Measurements from ENCODE around the gene PROSER3.
"Not testable (repeated sequence)": the region's sequence is repeated elsewhere in the genome, so short reads cannot be mapped to it uniquely, and the experiment has no call there.

The PROSER3 gene

DNA sequence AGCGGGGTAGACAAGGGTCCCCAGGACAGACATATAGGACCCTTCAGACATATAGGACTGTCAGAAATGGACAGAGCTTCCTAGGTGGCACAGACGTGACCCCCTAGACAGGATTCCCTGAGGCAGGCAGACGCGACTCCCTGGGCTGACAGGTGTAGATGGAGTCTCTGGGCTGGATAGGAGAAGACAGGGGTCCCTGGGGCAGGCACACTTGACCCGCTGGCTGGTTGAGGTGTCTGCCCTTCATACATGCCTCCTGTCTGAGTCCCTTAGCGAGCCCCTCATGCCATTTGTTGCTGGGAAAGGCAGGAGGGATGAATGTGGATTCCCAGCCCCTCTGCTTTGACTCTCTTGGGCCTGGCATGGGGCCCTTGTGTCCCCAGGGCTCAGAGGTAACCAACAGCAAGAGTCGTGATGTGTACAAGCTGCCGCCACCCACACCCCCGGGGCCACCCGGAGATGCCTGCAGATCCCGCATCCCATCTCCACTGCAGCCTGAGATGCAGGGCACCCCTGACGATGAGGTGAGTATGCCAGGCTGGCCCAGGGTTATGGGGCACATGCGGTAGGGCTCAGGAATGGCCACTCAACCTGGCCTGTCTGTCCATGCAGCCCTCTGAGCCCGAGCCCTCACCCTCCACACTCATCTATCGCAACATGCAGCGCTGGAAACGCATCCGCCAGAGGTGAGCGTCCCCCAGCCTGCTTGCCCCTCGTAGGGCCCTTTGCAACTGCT is 4.2 kb upstream of the PROSER3 start:
- in situ Hi-C loops (cut with MboI; ENCODE audit: low sequenced_read_pairs): no loop called here

DNA sequence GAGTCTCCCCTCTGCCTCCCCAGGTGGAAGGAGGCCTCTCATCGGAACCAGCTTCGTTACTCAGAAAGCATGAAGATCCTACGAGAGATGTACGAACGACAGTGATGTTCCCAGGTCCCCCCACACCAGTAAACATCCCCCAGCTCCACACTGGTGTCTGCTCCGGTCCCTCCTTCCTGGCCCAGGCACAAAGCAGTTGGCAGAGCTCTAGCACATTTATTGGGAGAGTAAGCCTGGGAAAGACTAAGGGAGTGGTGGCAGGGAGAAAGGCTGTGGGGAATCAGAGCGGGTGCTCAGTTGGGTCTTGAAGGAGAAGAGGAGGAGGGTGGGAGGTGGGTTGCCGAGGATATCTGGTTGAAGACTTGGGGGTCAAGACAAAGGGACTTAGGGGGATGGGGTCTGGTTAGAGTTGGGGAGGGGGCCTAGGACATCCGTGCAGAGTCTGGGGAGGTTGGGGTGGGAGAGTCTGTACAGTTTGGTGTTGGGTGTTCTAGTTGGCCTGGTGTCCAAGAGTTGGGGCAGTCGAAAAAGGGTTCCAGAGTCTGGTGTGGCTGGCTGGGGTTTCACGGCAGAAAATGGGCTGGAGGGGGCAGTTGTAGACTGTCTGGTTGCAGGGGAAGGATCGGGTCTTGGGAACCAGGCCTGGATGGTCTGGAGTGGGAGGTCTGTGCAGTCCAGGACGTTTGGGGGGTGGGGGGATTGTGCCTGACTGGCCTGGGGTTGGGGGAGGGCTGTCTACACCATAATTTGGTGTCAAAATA is 3.4 kb upstream of the PROSER3 start:
- in situ Hi-C loops (cut with MboI; ENCODE audit: low sequenced_read_pairs): no loop called here

DNA sequence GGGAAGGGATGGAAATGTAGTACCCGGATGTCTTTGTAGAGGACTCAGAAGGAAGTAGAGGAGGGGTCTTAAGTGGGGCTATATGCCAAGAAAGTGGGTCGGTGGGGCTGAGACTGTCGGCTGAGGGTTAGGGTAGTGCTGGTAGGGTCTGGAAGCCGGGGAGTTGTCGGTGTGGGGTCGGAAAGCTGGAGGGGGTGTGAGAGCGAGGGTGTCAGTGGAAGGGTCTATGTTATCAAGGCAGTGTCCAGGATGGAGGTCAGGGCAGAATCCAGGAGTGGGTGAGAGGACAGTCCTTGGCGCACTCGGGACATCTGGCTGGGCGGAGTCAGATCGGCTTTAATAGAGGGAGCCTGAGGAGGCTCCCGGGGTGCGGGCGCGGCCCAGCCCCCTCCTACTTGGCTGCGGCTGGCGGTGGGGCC is 2.8 kb upstream of the PROSER3 start:
- in situ Hi-C loops (cut with MboI; ENCODE audit: low sequenced_read_pairs): no loop called here

DNA sequence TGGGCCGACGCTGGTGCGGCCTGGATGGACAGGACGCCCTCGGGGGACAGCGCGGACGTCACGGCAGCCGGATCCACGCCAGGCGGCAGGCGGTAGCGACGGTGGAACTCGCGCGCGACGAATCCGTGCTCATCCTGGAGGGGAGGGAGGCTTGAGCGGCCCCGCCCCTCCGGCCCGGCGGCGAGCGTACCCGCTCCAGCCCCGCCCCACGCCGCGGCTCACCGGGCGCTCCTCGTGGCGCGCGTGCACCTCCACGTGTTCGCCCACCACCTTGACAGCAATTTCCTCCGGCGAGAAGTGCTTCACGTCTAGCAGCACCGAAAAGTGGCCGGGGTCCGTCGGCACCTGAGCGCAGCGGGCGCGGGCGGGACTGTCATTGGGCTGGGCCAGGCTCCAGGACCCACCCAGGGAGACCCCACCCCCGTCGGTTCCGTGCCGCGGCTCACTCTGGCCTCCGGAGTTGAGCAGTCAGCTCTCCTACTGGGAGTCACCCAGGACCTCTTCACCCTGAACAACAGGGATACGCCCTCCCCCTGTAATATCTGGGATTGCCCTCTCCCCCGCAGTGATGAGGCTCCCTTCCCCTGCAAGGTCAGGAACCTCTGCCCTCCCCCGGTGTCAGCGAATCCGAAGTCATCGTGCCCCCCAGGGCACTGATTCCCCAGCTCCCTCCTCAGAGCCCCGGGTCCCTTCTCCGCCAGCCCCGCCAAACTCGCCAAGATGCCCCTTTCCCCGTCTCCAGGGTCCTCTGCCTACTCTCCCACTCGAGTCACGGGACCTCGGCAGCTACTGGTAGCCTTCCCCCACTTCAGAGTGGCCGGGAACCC is 2.2 kb upstream of the PROSER3 start:
- in situ Hi-C loops (cut with MboI; ENCODE audit: low sequenced_read_pairs): no loop called here

DNA sequence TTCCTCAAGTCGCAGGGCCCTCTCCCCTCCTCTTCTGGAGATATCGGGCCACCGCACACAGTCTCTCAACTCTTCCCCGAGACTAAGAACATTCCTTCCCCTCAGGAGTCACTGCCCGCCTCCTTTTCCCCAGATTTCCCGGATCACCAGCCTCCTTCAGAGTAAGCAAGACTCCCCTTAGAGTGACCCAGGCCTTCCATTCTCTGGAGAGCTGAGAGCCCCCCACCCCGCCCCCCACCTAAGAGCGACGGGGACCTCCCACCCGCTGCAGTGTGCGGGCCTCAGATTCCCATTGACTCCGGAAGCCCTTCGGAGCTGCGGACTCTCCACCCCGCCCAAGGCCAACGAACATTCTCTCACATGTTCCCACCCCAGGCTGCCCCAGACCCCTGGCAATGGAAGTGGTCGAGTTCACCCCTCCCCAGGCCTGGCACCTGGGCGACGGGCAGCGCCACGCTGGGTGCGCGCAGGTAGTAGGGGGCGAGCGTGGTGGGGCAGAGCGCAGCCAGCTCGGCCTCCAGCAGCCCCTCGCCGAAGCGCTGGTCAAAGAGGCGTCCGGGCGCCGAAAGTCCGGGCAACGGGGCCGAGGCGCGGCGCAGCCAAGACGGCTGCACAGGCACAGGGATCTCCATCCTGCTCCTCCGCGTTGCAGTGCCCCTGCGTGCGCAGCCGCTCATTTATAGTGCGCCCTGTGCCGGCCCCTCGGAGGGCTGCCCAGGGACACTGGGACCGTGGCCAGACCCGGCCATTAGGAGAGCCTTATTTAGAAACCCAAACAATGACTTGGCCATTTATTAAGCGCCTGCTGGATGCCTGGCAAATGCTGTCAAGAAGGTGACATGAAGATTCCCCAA is 1.4 kb upstream of the PROSER3 start, which contains the start of gene HSPB6:
Gene HSPB6, minus strand, starts transcription at position 653 of the 854 bp plus-strand sequence. Its CDS starts 21 bp downstream, at position 632.
- in situ Hi-C loops (cut with MboI; ENCODE audit: low sequenced_read_pairs): no loop called here

DNA sequence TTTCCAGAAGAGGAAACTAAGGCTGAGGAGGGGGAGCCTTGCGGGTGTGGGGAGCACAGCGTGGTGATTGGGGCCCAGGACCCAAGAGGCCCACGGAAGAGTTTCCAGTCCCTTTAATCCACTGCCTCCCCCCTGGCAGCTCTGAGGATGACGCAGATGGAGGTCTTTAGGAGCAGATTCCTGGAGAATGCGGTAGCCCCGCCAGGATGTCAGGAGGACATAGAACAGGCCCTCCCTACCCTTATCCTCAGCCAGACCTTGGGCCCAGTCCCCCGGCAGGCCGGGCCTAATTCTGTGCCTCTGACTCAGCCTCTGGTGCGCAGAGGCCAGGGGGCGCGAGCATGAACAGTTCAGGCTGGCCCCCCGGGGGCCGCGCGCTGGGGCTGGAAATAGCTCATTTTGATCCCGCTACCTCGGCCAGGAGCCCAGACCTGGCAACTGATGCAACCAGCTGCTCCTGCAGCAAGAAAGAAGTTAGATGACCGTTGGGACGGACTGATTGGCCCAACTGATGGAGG is 686 bp upstream of the PROSER3 start:
- in situ Hi-C loops (cut with MboI; ENCODE audit: low sequenced_read_pairs): no loop called here

DNA sequence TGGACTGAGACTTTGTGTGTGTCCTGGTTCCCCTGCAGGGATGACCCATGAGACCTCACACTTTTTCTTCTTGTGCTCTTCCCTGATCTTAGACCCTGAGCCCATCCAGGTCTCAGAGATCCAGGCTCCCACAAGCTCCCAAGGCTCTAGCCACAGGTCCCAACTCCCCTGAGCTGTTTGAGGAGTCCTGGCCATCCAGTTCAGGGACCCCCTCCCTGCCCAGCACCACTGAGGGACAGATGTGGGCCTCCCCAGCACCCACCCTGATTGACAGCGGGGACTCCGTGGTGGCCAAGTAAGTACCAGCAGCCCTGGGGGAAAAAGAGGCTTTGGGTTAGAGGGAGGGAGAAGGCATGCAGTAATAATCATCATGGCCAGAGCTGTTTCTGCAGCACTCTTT is 1.7 kb downstream of the PROSER3 start:
- in situ Hi-C loops (cut with MboI; ENCODE audit: low sequenced_read_pairs): no loop called here

DNA sequence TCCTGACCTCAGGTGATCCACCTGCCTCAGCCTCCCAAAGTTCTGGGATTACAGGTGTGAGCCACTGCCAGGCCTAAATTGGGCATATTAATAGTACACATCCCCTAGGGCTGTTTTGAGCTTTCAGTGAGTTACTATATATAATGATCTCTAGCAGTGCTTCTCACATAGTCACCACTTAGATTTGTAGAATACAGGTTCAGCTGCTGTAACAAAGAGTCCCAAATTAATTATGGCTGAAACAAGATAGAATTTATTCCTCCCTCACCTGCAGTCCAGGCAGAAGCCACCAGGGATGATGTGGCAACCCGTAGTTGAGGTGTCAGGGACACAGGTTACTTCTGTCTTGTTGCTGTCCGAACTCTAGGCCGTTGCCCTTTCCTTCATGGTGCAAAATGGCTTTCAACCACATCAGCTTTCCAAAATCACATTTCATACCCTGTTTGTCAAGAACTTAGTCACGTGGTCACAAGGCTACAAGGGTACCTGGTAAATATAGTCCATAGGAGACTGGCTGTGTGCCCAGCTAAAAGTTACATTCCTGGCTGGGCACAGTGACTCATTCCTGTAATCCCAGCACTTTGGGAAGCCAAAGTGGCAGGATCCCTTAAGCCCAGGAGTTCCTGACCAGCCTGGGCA is 2.9 kb downstream of the PROSER3 start:
- in situ Hi-C loops (cut with MboI; ENCODE audit: low sequenced_read_pairs): no loop called here

DNA sequence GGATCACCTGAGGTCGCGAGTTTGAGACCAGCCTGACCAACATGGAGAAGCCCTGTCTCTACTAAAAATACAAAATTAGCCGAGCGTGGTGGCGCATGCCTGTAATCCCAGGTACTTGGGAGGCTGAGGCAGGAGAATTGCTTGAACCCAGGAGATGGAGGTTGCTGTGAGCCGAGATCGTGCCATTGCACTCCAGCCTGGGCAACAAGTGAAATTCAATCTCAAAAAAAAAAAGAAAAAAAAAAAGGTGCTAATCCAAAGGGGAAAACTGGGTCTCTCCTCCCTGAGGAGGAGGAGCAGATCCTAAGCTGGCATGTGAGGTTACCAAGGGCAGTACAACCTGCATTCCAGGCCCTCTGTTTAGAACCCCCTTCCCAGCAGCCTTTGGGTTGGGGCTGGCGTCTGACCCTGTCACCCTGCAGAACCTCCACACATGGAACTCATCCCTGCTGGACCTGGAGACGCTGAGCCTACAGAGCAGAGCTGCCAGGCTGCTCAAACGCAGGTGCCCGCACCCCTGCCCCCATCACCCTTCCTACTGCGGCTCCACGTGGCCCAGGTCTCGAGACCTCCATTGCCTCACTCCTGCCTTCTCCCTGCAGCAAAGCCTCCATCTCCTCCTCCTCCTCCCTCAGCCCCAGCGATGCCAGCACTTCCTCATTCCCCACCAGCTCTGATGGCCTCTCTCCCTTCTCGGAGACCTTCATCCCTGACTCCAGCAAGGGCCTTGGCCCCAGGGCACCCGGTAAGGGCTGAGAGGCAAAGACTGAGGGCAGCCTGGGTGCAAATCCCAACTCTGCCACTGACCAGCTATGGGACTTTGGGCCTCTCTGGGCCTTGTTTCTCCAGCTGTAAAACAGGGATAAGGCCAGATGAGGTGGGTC is 6.7 kb downstream of the PROSER3 start:
- in situ Hi-C loops (cut with MboI; ENCODE audit: low sequenced_read_pairs): no loop called here

DNA sequence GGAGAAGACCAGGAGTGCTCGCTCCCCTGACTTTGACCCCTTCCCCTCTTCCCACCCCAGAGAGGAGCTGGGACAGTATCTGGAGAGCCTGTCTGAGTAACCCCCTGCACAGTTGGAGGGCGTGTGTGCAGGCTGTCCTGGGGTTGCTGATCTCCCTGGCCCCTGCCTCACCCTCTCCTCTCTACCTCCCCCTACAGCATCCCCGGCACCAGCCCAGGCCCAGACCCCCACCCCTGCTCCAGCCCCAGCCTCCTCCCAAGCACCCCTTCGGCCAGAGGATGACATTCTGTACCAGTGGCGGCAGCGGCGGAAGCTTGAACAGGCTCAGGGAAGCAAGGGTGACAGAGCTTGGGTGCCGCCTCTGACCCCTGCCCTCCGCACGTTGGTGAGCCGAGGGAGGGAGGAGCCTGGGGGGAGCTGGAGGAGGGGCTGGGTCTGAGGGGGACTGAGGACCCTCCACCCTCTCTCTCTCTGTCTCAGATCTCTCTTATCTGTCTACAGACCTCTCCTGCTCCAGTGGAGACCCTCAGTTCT is 8.7 kb downstream of the PROSER3 start:
- in situ Hi-C loops (cut with MboI; ENCODE audit: low sequenced_read_pairs): no loop called here

DNA sequence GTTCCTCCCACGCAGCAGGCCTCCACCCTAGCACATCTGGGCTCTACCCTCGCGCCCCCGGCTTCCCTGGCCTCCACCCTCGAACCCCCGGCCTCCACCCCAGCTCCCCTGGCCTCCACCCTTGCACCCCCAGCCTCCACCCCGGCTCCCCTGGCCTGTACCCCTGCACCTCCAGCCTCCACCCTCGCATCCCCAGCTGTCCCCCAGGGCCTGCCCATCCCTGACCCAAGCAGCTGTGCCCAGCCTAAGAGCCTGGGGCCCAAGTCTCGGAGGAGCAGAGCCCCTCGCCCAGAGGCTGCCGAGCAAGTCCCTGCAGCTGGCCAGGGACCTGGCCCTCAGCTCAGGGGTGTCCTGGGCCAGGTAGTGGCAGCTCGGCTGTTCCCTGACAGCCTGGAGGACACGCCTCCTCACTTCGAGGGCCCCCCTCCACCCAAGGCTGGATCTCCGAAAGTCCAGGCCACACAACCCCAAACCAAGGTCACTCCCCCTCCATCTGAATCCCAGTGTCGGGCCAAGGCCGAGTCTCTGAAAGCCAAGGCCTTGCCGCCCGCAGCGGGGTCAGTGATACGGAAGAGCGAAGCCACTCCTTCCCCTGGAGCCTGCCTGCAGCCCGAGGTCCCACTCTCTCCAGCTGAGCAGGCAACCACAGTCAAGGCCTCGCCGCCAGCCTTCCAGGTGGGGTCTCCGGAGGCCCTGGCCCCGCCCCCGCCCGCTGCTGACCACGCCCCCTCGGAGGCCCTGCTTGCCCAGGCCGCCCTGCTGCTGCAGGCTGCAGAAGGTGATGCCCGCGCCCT is 9.5 kb downstream of the PROSER3 start:
- in situ Hi-C loops (cut with MboI; ENCODE audit: low sequenced_read_pairs): no loop called here

DNA sequence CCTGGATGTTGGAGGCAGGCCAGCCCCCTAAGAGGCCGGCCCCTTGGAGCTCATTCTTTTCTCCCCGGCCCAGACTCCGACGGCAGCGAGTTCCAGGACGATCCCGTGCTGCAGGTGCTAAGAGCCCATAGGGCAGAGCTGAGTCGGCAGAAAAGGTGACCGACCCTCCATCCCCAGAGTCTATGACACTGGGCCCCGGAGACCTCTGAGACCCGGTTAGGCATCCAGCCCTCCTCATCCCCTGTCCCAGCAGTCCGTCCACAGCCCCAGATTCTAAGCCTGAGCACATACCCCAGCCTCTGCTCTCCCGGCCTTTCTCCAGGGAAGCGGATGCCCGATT is 10.1 kb downstream of the PROSER3 start:
- in situ Hi-C loops (cut with MboI; ENCODE audit: low sequenced_read_pairs): no loop called here

DNA sequence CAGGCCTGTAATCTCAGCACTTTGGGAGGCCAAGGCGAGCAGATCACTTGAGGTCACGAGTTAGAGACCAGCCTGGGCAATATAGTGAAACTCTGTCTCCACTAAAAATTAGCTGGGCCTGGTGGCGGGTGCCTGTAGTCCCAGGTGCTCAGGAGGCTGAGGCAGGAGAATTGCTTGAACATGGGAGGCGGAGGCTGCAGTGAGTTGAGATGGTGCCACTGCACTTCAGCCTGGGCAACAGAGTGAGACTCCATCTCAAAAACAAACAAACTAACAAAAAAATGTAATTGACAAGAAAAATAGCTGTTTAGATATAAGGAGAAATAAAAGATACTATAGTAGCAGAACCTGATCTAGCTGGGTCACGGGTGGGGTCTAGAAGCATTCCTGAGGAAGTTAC is 14.4 kb downstream of the PROSER3 start:
- in situ Hi-C loops (cut with MboI; ENCODE audit: low sequenced_read_pairs): not testable (repeated sequence)

DNA sequence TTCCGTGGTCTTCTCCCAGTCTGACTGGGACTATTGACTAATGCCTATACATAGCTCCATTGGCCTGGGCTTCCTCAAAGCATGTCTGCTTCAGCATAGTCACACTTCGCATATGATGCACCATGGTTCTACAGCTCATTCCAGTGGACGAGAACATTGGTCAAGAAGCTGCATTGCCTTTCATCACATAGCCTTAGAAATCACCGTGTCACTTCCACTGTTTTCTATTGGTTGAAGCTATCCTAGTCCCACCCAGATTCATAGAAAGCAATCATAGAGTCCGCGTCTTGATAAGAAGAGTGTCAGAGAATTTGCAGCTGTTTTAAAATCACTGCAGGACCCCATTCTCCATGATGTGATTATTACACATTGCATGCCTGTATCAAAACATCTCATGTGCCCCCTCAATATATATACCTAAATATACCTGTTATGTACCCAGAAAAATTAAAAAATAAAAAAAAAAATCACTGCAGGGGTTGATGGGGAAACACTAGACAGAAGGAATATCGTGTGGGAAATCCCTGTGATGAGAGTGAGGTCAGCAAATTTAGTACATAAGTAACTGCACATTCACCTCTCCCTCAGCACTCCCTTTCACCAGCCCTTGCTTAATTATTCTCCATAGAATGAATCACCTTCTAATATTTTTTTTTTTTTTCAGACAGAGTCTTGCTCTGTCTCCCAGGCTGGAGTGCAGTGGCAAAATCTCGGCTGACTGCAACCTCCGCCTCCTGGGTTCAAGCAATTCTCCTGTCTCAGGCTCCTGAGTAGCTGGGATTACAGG is 15.2 kb downstream of the PROSER3 start:
- in situ Hi-C loops (cut with MboI; ENCODE audit: low sequenced_read_pairs): no loop called here

DNA sequence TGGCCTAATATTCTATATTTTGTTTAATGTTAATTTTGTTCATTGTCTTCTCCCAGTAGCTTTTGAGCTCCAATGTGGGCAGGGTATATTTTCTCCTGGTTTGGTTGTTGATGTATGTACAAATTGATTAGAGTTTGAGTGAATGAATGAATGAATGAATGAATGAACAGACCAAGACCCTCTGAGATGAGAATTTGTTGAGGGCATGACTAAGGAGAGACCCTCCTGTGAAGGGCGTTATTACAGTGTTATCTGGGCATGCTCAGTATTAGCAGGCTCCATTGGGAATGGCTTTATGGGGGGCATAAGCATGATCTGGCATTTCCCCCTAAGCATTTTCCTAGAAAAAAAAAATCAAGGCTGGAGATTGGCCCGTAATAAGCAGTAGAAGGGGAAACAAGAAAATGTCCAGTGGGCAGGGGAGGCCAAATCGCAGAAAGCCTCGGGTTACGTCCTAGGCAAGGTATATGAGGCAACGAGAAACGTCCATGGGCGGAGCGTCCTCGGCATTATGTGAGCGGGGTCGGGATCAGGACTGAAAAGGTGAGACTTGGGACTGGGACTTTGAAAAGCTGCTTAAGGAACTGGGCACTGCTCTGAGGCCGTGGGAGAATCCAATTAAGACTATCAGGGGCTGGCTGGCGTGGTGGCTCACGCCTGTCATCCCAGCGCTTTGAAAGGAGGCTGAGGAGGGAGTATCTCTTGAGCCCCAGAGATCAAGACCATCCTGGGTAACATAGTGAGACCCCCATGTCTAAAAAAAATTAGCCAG is 16.5 kb downstream of the PROSER3 start:
- in situ Hi-C loops (cut with MboI; ENCODE audit: low sequenced_read_pairs): no loop called here

DNA sequence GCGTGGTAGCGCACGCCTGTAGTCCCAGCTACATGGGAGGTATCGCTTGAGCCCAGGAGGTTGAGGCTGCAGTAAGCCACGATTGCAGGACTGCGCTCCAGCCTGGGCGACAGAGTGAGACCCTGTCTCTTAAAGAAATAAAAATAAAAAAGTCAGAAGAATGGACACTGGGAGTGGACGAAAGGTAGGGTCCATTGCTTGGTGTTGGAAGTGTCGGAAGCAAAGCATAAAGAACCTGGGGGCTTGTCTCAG is 17.0 kb downstream of the PROSER3 start:
- in situ Hi-C loops (cut with MboI; ENCODE audit: low sequenced_read_pairs): no loop called here

Data from HL-60/S4 treated with retinoic acid at 250 ng/mL for 4 days and 3 days (cell line).